Activated naive CD4-positive, alpha-beta T cell treated with anti-CD3 and anti-CD28 coated beads, Interleukin-2, amount 50 U/mL, for 24 hours (primary cell): ENCODE data around the gene TSFM.
"Not testable (repeated sequence)": the region's sequence is repeated elsewhere in the genome, so short reads cannot be mapped to it uniquely, and the experiment has no call there.

Experiments used
- H3K27ac Mint-ChIP-seq: one replicate; pipeline ENCODE4 v1.8.0; 2021; ENCODE audit warnings: mild to moderate bottlenecking, mixed read lengths
- H3K27me3 Mint-ChIP-seq: one replicate; pipeline ENCODE4 v1.8.0; 2021; ENCODE audit warnings: mixed read lengths
- H3K36me3 Mint-ChIP-seq: one replicate; pipeline ENCODE4 v1.8.0; 2021; ENCODE audit warnings: mixed read lengths
- H3K4me1 Mint-ChIP-seq: one replicate; pipeline ENCODE4 v1.8.0; 2021; ENCODE audit warnings: mixed read lengths
- H3K4me3 Mint-ChIP-seq: one replicate; pipeline ENCODE4 v1.8.0; 2021; ENCODE audit warnings: mild to moderate bottlenecking, mixed read lengths
- H3K9me3 Mint-ChIP-seq: one replicate; pipeline ENCODE4 v1.8.0; 2021; ENCODE audit warnings: mixed read lengths

Gene TSFM

DNA sequence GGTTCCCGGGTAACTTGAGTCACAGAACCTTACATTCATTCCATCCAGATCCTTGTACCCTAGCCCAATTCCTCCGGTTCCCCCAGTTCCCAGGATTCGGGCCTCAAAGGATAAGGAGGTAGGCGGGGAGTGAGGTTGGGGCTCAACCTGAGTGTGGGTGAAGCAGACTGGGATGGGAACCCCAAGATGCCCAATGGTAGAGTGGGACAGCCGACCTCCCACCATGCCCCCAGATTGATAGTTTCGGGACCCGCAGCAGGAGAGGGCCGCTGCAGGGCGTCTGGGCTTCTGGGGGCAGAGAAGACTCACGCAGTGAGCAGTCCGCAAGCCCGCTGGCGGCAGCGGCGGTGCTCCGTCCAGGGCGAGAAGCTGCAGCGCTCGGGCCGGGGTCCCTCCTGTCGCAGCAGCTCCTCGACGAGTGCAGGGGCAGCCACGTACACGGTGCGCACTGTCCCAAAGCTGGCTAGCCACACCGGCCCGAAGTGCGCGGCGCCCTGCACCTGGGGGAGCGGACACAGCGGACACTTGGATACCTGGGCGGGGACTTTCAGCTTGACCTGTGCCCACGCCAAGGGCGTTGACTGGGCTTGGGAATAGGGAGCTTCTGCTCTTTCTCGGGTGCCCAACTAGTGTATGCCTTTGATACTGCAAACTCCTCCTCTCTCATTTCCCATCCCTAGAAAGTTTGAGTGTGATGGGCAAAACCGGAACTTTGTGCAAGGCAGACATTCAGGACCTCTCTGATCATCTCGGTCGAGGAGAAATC lies 16.7 kb upstream of the TSFM start:
- Mint-ChIP-seq H3K36me3 (peaks cover 16% of the 10 kb centered on the region), H3K27me3 (peaks cover 12% of the 10 kb centered on the region), H3K27ac (no peak overlapping the region), H3K9me3 (no peaks in the 10 kb centered on the region), H3K4me1 (peaks cover 45% of the 10 kb centered on the region), H3K4me3 (peak overlapping the region; percentile 87)

DNA sequence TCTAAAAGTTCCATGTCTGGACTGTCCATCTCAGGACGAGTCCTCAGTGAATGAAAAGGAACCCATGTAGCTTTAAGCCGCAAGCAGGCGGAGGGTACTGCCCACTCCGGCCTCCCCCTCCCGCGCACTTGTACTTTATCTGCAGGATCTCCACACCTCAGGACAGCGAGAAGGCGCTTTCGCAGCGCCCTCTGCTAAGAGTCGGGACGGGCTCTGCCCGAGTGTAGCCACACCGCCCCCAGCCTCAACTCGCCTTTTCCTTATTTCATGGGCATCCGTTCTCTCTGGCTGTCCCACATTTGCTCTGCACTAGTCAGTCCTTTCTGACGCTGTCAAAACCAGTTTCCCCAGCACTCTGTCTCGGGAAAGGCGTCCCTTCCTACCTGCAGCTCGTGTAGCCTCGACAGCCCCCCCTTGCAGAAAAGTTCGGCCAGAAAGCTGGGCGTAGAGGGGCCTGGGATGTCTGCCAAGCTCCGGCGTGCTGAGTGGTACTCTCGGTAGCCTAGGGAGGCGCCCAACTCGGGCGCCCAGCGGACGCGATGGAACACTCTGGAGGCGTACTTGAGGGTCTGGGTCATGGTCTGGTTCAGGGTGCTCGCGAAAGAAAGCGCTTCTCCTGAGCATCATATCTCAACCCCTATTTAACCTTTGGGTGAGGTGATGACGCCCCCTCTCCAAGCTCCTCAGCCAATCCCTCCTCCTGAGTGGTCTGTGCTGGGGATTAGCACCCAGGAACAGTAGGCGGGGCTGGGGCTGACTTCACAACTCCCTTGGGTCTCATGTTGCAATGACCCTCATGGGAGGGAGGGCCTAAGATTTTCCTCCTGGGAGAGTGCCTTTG lies 15.9 kb upstream of the TSFM start, which contains the start of gene CYP27B1:
CYP27B1 (minus strand) TSS at position 615 of the 841 bp plus-strand sequence; CDS start at position 578, 37 bp downstream.
- H3K4me1 Mint-ChIP-seq = peaks cover 48% of the 10 kb centered on the region
- H3K4me3 Mint-ChIP-seq = peak within 1 kb of the TSS; percentile 87
- H3K27ac Mint-ChIP-seq = no peak within 1 kb of the TSS
- peaks cover 18% of the 10 kb centered on the region for H3K36me3 Mint-ChIP-seq
- no peaks in the 10 kb centered on the region for H3K9me3 Mint-ChIP-seq
- peaks cover 12% of the 10 kb centered on the region for H3K27me3 Mint-ChIP-seq

DNA sequence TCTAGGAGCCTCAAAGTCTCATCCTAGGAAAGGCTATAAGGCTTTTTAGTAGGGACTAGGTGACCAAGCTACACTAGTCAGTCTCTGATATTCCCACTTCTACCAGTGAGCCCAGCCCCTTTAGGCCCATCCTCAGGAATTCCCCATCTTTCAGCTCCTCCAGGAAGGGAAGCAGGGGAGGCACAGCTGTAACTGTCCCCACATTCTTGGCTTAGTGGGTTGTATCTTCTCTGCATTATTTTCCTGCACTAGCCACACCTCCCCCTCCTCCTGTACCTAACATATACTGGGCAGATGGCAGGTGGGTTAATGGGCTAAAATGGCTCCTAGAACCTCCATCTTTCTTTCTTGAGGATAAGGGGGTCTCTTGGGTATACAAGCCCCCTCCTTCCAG lies 15.3 kb upstream of the TSFM start:
- Mint-ChIP-seq H3K9me3 (no peaks in the 10 kb centered on the region), H3K36me3 (peaks cover 19% of the 10 kb centered on the region), H3K27me3 (peaks cover 12% of the 10 kb centered on the region), H3K4me3 (peak overlapping the region; percentile 87), H3K27ac (no peak overlapping the region), H3K4me1 (peaks cover 50% of the 10 kb centered on the region)

DNA sequence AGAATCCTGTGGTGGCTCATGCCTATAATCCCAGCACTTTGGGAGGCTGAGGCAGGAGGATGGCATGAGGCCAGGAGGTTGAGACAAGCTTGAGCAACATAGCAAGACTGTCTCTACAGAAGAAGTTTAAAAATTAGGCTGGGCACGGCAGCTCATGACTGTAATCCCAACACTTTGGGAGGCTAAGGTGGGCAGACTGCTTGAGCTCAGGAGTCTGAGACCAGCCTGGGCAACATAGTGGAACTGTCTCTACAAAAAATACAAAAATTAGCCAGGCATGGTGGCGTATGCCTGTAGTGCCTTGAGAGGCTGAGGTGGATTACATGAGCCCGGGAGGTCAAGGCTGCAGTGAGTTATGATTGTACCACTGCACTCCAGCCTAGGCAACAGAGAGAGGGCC lies 14.7 kb upstream of the TSFM start:
- peaks cover 12% of the 10 kb centered on the region for H3K27me3 Mint-ChIP-seq
- H3K27ac Mint-ChIP-seq = no peak overlapping the region
- H3K36me3 Mint-ChIP-seq = peaks cover 19% of the 10 kb centered on the region
- H3K4me1 Mint-ChIP-seq = peaks cover 52% of the 10 kb centered on the region
- no peak overlapping the region for H3K4me3 Mint-ChIP-seq
- no peaks in the 10 kb centered on the region for H3K9me3 Mint-ChIP-seq

DNA sequence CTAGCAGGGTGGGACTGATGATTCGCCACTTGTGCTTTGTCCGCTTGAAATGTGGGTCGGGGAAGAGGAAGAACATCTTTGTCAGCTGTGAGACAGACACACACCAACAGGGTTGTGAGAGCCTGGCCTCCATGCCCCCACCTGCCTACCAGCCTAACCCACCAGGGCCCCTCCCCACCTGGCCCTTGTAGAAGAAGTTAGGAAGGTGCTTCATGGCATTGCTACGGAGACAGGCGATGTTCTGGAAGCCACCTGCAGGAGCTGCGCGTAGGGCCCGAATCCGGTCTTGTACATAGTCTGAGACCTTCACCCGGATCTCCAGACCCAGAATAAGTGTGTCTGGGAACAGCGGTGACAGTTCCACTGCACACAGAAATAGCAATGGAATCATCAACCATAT lies 13.0 kb upstream of the TSFM start:
- Mint-ChIP-seq H3K27me3 (peaks cover 7% of the 10 kb centered on the region), H3K27ac (no peak overlapping the region), H3K9me3 (no peaks in the 10 kb centered on the region), H3K4me1 (peaks cover 46% of the 10 kb centered on the region), H3K36me3 (peaks cover 12% of the 10 kb centered on the region), H3K4me3 (peak overlapping the region; percentile 32)

DNA sequence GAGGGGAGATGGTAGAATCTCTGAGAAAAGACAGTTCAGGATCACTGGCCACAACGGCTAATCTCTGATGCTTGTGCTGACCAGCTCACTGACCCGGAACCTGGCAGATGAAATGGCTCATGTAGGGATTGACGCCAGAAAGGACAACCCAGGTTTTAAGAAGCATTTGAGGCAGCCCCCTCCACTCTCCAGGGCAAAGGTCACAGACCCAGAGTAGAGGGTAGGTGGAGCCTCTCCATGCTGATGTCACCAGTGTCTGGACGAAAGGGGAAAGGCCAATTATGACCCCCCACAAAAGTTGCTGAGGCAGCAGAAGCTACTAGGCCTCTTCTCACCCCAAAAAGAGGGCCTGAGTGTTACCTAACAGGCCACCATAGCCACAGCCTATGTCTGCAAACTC lies 11.9 kb upstream of the TSFM start:
- Mint-ChIP-seq H3K4me3 (peak overlapping the region; percentile 99), H3K27ac (no peak overlapping the region), H3K27me3 (peaks cover 5% of the 10 kb centered on the region), H3K9me3 (no peaks in the 10 kb centered on the region), H3K36me3 (peaks cover 13% of the 10 kb centered on the region), H3K4me1 (peaks cover 40% of the 10 kb centered on the region)

DNA sequence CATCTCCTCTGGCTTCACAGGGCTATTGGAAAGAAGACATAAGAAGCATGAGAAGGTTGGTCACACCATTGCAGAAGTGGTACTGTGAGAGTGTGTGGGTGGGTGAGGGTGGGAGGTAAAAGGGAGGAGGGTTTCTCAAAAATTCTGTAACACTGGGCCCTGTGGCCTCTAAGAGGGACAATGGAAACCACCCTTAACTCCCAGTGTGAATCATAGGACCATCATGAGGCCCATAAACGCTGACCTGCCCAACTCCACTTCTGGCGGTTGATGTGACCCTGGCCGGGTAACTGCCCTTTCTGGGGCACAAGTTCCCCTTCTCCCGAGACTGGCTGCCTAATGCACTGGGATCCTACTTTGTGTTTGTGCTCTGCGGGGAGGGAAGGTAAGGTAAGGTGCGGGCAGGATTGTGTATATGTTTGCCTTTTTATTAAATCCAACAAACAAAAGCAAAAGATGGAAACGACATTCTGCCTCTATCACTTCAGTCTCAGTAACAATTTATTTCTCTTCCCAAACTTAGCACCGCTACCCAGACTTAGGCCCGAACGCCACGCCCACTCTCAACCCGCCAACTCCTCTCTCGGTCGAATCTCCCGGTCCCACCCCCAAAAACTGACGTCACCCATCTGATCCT lies 11.2 kb upstream of the TSFM start:
- H3K4me1 Mint-ChIP-seq = peaks cover 37% of the 10 kb centered on the region
- peaks cover 14% of the 10 kb centered on the region for H3K36me3 Mint-ChIP-seq
- peak overlapping the region; percentile 99 for H3K4me3 Mint-ChIP-seq
- H3K9me3 Mint-ChIP-seq = no peaks in the 10 kb centered on the region
- H3K27me3 Mint-ChIP-seq = peaks cover 4% of the 10 kb centered on the region
- peak overlapping the region; percentile 99 for H3K27ac Mint-ChIP-seq

DNA sequence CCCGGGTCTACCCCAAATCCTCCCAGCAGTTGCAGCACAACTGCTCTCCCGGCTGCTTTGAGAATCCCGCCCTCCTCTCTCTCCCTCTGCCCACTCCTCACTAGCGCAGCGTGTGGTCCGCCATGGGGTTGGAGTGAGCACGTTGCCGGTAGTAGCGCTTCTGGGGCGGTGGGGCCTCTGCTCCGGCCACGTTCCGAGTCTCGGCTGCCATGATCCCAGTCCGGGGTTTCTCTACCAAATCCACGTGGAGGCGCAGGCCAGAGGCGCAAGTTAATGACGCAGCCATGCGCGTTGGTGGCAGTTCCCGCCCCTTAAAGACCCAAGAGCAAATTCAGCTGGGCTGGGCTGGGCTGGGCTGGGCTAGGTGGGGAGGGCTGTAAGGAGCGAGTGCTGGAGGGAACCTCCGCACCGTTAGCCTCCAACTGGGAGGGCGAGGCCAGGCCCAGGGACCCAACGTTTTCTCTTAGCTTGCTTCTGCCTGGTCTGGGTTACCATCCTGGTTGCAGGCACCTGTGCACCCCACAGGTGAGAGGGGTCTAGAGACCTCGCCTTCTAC lies 10.6 kb upstream of the TSFM start, which contains the start of gene METTL1:
METTL1 (minus strand) TSS at position 233 of the 556 bp plus-strand sequence; CDS start at position 211, 22 bp downstream.
- Mint-ChIP-seq H3K4me3 (peak within 1 kb of the TSS; percentile 99), H3K27me3 (no peaks in the 10 kb centered on the region)

DNA sequence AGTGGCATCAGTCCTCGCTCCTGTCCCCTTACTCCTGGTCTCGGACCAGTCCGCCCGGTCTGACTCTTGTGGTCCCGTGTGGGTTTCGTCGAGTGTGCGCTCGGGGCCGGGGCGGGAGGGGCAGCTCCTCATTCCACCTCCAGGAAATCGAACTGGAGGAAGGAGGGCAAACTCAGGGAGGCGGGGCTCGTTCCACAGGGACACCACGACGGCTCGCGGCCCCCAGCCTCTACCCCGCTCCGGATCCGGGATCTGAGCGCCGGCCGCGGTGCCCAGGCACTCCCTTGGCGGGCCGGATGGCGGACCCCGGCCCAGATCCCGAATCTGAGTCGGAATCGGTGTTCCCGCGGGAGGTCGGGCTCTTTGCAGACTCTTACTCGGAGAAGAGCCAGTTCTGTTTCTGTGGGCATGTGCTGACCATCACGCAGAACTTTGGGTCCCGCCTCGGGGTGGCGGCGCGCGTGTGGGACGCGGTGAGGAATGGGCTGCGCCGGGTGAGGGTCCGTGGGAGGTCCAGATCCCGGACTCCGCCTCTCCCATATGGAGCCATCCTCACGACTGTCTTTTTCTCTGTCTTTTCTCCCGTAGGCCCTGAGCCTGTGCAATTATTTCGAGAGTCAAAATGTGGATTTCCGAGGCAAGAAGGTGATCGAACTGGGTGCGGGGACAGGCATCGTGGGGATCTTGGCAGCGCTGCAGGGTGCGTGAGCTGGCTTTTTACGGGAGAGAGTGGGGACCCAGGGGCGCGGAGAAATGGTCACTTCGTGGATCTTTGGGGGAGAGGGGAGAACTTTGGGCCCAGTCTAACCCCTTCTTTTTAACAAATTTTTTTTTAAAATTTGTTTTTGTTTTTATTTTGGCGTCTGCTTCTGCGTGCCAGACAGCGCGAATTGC lies 9.9 kb upstream of the TSFM start, which contains the start of gene EEF1AKMT3:
EEF1AKMT3 (plus strand) TSS at position 186 of the 894 bp plus-strand sequence; CDS start at position 297, 111 bp downstream.
- Mint-ChIP-seq H3K4me1 (peaks cover 31% of the 10 kb centered on the region), H3K27ac (peak within 1 kb of the TSS; percentile 99), H3K4me3 (peak within 1 kb of the TSS; percentile 99), H3K27me3 (no peaks in the 10 kb centered on the region), H3K36me3 (peaks cover 14% of the 10 kb centered on the region), H3K9me3 (no peaks in the 10 kb centered on the region)

More for the DNA sequence above, 10.6 kb upstream of the TSFM start, which contains the start of gene METTL1:
- Mint-ChIP-seq H3K27ac (peak within 1 kb of the TSS; percentile 99), H3K9me3 (no peaks in the 10 kb centered on the region), H3K4me1 (peaks cover 31% of the 10 kb centered on the region), H3K36me3 (peaks cover 14% of the 10 kb centered on the region)

DNA sequence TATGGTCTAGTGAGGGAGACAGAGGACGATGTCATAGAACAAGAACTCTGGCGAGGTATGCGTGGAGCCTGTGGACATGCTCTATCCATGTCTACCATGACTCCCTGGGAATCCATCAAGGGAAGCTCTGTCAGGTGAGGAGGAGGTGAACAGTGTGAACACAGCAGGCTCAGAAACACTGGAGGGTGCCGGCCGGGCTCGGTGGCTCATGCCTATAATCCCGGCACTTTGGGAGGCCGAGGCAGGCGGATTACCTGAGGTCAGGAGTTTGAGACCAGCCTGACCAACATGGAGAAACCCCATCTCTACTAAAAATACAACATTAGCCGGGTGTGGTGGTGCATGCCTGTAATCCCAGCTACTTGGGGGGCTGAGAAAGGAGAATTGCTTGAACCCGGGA lies 8.0 kb upstream of the TSFM start:
- H3K27ac Mint-ChIP-seq, H3K27me3 Mint-ChIP-seq: not testable (repeated sequence)

DNA sequence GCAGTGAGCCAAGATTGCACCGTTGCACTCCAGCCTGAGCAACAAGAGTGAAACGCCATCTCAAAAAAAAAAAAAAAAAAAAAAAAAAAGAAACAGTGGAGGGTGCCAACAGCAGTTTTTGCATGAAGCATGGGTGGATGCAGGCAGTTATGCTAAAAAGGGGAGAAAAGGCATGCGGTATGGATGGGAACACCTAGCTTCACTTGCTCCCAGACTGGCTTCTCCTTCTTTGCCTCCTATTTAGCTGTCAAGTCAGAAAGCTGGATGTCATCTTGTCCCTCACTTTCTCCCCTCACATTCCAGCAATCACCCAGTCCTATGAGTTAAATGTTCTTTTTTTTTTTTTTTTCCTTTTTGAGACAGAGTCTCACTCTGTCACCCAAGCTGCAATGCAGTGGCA lies 7.5 kb upstream of the TSFM start:
- Mint-ChIP-seq H3K4me3 (no peak overlapping the region), H3K4me1 (peaks cover 34% of the 10 kb centered on the region), H3K36me3 (peaks cover 8% of the 10 kb centered on the region), H3K9me3 (no peaks in the 10 kb centered on the region), H3K27me3 (no peaks in the 10 kb centered on the region), H3K27ac (no peak overlapping the region)

More for the DNA sequence above, 8.0 kb upstream of the TSFM start:
- peaks cover 10% of the 10 kb centered on the region for H3K36me3 Mint-ChIP-seq
- not testable (repeated sequence) for H3K4me3 Mint-ChIP-seq, H3K9me3 Mint-ChIP-seq
- peaks cover 34% of the 10 kb centered on the region for H3K4me1 Mint-ChIP-seq

DNA sequence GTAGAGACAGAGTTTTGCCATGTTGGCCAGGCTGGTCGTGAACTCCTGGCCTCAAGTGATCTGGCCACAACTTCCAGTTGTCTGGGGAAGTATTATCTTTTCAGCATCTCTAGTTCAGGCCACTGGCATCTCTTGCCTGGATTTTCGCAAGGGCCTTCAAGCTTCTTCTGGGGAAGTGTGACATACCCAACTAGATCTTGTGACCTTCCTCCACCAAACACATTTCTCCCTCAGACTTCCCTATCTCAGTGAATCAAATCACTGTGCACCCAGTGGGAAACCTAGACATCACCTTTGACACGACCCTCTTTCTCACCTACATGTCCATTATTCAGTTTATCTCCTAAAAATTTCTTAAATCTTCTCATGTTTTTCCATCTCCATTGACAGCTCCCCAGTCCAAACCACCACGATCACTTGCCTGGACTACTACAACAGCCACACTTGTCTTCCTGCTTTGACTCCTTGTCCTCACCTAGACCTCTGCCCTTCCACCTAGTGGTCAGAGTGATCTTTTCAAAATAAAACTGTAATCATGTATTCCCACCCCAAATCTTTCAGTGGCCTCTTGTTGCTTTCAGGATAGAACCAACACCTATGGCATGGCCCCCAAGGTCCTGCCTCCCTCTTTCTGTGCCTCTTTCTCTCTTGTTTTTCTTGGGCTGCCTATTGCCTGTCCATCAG lies 6.9 kb upstream of the TSFM start:
- peaks cover 6% of the 10 kb centered on the region for H3K36me3 Mint-ChIP-seq
- H3K4me1 Mint-ChIP-seq = peaks cover 34% of the 10 kb centered on the region
- no peaks in the 10 kb centered on the region for H3K9me3 Mint-ChIP-seq
- H3K4me3 Mint-ChIP-seq = no peak overlapping the region
- H3K27ac Mint-ChIP-seq = no peak overlapping the region
- H3K27me3 Mint-ChIP-seq = no peaks in the 10 kb centered on the region

DNA sequence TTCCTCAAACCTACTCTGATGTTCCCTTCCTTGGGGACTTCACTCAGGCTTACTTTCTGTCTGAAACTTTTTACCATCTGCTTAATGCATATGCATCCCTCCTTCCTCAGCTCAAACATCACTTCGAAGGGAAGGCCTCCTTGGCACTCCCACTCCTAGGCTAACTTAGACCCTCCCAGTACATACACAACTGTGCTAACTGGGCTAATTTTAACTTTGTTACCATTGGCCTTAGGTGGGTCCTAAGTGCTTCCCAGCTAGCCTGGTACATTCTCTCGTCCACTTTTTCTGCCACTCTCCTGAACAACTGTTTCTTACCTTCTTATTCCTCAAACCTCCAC lies 6.4 kb upstream of the TSFM start:
- Mint-ChIP-seq H3K4me3 (no peak overlapping the region), H3K27me3 (no peaks in the 10 kb centered on the region), H3K4me1 (peaks cover 35% of the 10 kb centered on the region), H3K27ac (no peak overlapping the region), H3K9me3 (no peaks in the 10 kb centered on the region), H3K36me3 (peaks cover 6% of the 10 kb centered on the region)

DNA sequence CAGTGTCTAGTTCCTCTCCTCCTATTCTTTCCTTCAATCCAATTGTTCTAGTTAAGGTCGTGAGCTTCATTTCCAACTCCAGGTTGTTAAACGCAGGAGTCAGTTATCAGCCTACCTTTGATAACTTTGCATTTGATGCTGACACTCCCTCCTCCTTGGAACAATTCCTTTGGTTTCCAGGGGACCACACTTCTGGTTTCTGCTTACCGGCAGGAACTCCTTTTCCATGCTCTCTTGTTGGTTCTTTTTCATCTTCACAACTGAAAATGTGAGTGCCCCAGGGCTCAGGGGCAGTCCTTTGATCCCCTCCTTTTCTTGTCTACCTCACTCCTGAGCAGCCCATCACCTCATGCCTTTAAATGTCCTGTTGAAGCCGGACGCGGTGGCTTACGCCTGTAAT lies 5.2 kb upstream of the TSFM start:
- H3K4me3 Mint-ChIP-seq = no peak overlapping the region
- H3K9me3 Mint-ChIP-seq = no peaks in the 10 kb centered on the region
- H3K4me1 Mint-ChIP-seq = peaks cover 39% of the 10 kb centered on the region
- H3K27ac Mint-ChIP-seq = no peak overlapping the region
- no peaks in the 10 kb centered on the region for H3K27me3 Mint-ChIP-seq
- H3K36me3 Mint-ChIP-seq = peaks cover 2% of the 10 kb centered on the region
